Right forelimb (tissue), 1 donor: ENCODE data around the gene SLC66A2.

Experiments
- DNase-seq: peaks from one replicate; pipeline ENCODE4 v3.0.0-alpha.2; 2018

Gene SLC66A2

DNA sequence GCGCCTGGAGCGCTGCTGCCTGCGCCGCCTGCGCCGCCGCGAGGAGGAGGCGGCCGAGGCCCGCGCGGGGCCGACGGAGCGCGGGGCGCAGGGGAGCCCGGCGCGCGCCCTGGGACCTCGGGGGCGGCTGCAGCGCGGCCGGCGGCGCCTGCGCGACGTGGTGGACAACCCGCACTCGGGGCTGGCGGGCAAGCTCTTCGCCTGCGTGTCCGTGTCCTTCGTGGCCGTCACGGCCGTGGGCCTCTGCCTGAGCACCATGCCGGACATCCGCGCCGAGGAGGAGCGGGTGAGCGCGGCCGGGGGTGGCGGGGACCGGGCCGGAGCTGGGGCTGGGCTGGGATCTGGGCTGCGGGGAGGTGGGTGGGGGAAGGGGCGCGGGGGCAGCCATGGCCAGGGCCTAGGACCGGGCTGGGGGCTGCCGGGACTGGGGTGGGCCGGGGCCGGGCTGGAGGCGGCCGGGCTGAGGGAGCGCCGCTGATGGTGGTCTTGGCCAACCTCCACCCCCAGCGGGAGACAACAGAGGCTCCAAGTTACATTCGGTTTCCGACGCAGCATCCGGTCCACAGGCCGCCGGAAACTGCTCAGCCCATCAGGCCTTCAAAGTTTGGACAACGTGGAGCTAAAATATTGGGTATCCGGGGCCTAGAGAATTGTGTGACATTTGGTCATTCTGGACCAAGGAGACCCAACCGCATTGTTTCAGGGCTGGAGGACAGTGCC lies 87.3 kb downstream of the SLC66A2 start:
- no peak for DNase-seq

DNA sequence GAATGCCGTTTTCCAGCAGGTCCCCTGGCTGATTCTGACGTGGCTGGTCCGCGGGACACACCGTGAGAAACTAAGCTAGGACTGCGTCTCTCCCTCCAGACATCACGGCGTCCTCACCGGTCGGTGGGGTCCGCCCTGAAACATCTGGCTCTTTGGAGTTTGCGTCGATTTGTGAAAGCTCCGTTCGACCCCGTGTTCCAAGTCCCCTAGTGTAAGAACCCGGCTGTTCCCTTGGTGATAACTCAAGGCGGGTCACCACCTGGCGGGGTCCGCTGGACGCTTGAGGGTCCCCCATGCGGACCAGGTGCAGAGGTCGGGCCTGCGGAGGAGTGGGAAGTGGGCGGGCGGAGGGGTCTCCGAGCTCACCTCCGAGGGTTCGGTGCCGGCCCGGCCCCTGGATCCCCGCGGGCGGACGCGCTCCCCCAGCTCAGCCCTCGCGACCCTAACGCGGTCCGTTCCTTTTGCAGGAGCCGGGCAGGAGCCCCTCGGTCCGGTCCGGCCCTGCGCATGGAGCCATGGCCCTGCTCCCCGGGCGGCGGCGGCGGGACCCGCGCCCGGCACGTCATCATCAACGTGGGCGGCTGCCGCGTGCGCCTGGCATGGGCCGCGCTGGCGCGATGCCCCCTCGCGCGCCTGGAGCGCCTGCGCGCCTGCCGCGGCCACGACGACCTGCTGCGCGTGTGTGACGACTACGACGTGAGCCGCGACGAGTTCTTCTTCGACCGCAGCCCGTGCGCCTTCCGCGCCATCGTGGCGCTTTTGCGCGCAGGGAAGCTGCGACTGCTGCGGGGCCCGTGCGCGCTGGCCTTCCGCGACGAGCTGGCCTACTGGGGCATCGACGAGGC lies 88.1 kb downstream of the SLC66A2 start:
- DNase-seq, result no peak

DNA sequence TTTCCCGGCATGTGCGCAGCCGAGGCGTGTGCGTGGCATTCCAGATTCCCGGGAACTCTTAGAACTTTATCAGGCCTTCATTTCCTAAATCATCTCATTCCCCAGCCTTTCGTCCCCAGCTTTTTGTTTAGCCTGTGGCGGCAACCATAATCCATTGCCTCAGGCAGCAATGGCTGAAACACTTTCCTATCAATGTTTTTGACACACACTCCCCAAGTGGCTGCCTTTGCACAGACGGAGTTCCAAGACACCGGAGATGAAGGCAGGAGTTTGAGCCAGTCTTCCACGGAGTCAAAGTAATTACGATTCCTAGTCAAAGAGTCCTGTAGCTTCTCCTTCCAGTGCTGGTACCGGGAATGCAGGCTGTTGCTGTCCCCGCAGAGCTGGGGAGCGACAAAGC lies 88.9 kb downstream of the SLC66A2 start:
- DNase-seq, result no peak

DNA sequence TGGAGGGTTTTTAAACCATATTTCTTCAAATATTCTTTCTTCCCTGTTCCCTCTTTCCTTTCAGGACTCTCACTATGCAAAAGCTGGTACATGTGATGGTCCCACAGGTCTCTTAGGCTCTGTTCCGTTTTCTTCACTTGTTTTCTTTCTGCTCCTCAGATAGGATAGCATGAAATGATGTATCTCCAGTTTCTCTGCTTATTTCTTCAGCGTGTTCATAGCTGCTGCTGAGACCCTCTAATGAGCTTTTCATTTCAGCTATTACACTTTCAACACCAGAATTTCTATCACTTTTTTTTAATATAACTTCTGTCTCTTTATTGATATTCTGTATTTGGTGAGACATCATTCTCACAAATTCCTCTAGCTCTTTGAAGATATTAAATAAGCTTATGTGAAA lies 89.8 kb downstream of the SLC66A2 start:
- no peak for DNase-seq

DNA sequence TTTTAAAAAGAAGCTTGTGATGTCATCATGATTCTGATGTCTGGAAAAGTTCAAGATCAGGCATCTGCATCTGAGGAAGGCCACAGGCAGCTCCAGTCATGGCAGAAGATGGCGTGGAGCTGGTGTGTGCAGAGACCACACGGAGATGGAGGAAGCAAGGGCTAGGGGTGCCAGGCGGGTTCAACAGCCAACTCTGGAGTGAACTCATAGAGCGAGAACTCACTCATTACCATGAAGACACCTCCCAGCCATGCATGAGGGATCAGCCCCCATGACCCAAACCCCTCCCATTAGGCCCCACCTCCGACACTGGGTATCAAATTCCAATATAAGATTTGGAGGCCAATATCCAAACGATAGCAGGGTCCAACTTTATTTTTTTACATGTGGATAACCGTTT lies 92.1 kb downstream of the SLC66A2 start:
- DNase-seq, result no peak

DNA sequence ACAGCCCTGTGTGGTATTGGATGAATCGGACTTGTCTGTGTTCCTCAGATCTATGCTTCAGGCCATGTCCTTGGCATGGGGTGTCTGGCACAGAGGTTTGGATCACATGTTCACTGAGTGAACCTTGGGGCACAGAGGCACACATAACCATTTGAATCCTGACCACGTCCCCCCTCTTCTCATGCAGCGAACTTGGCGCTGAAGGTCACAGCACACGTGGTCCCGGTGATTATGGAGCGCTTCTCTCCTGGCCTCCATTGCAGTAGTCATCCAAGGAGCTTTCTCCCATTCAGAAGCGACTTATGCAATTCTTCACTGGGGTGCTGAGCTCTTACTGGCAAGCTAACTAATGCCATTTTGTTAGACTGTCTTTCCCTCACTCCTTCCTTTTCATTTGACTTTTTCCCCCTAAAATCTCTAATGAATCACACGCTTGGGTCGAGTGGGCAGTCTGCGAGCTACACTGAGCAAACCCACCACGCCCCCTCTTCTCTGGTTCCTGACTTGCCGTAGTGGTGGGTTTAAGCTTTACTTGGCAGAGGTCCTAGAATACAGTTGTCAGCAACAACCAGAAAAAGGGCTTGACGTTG lies 94.3 kb downstream of the SLC66A2 start:
- no peak for DNase-seq

DNA sequence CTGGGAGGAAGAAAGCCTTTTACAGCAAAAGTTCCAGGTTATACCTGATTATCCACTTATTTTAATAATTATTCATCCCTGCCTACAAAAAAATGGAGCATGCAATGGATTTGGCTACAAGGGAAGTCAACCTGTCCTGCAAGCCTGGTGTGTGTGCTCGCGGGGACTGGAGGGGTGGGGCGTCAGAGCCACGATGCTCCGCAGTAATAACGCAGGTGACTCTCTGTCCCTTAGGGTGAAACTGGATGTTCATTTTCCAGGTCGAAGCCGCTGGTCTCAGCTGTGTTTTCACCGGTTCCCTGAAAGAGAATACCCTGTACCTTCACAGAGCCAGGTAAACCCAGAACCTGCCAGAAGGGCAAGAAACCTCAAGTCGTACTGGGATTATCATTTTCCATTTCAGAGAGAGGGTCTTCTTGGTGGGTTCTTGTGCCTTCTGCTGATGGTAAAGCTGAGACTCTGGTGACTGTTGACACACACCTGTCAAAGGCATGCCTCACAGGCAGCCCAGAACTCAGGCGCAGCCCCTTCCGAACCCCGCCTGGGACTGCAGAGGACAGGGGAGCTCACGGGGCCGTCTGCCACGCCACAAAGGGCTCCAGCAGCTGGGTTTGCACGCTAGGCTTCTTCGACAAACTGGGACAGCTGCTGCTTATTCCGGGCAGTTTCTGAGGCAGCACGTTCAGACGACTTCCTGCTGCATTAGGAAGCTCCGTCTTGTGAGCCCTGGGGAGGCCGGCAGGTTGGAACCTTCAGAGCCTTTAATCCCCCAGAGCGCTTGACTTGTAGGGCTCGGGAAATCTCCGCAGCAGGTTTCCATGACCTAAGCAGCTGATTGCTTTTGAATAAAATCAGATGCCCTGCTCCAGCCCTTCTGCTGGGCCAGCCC lies 95.1 kb downstream of the SLC66A2 start:
- no peak for DNase-seq

DNA sequence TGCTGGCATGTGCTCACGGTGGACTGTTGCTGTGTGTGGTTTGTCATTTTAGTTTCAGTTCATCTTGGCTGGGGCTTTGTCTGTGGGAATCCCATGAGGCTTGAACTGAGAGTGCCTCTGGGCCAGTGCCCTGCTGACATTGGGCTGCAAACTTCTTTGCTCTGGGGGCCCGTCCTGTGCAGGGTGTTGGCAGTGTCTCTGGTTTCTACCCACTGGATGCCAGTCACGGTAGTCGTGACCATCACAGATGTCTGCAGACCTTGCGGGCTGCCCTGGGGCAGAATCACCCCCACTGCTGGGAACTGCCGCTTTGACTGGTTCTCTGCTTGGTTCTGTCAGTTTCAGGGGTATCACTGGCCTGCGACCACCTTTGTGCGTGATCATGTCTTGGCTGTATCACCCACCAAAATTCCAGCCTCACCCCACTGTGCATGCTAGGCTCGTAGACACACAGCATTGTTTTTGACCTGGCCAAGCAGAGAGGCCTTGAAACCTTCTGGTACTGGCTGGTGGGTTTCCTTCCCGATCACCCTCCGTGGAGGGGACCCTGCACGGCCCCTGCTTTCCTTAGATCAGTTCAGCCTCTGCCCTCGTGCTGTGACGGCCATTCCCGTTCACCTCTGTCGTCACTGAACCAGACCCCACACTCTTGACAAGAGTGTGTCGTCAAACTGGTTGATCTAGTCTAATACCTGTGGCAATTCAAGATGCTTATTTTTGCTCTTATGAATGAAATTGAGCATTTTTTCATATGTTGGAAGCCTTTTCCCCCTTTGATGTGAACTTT lies 96.1 kb downstream of the SLC66A2 start:
- no peak for DNase-seq

DNA sequence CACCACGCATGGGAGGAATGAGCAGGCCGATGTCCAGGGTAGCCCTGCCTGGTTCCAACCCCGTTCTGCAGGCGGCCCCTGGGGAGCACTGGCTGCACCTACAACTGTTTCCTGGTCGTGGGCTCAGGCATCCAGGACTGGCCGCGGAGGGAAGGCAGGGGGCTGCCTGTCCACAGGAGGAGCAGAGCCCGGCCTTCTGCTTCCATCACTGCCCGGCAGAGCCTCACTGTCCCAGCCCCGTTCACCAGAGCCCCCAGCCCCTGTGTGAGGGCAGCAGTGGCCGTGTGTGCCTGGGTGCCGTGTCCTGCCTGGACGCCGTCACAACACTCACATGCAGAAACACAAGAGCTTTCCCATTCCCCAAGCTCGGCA lies 97.5 kb downstream of the SLC66A2 start:
- no peak for DNase-seq

DNA sequence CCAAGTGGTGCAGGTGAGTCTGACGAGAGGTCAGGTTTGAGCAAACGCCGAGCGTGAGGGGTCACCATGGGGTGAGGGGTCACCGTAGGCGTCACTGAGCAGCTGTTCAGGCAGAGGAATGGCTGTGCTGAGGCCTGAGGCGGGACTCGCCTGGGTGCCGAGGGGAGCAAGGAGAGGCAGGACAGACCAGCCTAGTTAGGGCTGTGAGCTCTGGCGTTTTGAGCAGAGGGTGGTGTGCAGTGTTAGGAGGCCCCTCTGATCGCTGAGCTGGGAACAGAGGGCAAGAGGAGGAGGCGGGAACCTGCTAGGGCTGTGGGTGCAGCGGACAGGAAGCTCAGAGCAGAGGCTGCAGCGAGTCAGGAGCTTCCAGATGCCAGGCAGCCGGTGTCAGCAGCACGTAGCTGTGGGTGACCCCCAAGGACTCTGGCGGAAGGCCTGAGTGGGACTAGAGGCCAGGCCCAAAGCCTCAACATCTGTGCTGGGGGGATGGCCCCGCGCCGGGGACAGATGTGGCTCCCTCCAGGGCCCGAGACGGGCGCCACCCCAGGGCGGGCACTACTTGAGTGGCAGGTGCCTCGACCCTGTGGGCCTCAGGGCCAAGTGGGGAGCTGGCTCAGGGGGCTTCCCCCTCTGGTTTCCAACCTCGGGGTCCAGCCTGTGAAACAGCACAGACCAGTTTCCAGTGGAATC lies 98.0 kb downstream of the SLC66A2 start:
- DNase-seq, result no peak

DNA sequence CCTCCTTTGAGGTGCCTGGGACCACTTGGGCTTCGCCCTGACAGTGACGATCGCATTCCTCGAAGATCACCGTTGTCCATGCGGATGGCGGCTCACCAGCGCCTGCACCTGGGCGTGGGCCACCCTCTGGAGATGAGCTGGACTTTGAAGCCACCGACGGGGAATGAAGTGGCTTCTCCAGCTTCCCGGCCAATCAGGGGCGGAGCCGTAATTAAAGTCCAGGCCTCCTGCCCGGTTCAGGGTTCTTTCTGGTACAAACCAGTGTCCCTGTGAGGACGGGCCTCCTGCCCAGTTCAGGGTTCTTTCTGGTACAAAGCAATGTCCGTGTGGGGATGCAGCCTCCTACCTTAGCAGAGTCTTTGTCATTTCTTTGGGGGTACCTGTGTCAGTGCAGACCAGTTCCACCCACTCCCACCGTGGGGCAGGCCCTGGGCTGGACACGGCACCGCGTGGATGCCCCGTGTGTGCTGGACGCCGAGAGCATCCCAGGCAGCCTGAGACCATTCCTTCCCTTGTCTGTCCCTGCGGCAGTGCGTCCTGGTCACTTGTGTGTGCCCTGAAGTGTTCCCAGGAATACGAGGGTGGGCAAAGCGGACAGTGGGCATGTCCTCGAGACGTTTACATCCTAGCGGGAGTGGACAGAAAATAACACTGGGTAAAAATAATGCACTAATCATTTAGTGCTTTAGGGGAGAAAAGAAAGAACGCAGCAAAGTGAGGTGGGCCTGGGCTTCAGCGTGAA lies 98.7 kb downstream of the SLC66A2 start:
- DNase-seq, result no peak
